NCI-H526 (cell line): ENCODE measurements around the gene HCFC2.
A peak's percentile ranks its signal among the peaks of the same experiment; 100 is the strongest.
"Not testable (repeated sequence)": the region's sequence is repeated elsewhere in the genome, so short reads cannot be mapped to it uniquely, and the experiment has no call there.

Experiments
- DNase-seq, 2 experiments: peaks; one replicate each; lab custom pipeline; 2025; lab: John Stamatoyannopoulos, UW

HCFC2 gene

DNA sequence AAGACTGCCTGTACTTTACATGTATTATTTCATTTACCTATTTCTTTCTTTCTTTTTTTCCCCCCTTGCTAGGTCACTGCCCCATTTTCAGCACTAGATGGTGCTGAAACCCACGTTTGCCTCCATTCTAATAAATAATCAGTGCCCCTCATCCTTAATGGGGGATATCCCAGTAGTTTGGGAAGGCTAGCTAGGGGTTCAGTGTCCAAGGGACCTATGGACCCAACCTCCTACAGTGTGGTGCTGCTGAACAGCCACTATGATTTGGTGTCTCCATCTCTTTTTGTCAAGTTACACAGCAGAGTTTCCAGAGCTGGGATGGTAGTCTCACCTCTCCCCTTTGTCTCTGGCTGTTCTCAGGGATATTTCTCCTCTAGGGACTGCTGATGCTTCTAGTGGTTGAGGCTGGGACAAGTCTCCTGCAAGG, 6.5 kb upstream of the HCFC2 start:
- DNase-seq = peak in 1 of 2 experiments; percentile 22

DNA sequence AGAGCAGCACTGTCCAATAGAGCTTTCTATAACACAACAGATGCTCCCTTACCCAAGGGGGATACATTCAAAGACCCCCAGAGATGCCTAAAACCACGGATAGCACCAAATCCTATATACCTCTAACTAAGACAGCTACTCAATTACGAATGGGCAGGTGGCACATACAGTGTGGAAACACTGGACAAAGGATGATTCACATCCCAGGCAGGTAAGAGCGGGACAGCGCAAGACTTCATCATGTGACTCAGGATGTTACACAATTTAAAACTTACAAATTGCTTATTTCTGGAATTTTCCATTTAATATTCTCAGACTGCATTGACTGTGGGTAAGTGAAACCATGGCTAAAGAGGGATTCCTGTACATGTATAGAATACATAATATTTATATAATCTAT, 5.5 kb upstream of the HCFC2 start:
- DNase-seq = no peak

DNA sequence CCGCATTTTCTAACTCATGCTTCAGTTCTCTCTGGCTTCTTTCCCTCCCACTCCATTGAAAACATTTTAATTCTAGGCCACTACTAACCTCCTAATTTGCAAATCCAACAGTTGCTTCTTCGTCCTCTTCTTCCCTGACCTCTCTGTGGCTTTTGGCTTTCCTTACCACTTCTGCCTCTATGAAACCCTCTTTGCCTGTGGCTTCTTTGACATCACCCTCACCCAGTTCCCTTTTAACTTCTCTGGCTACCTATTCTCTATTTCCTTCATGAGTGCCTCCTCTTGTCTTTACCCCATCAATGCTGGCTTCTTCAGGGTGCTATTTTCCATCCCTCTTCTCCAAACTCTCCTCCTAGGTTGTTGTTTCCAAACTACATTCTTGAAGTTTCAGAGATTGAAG, 4.4 kb upstream of the HCFC2 start:
- DNase-seq = no peak

DNA sequence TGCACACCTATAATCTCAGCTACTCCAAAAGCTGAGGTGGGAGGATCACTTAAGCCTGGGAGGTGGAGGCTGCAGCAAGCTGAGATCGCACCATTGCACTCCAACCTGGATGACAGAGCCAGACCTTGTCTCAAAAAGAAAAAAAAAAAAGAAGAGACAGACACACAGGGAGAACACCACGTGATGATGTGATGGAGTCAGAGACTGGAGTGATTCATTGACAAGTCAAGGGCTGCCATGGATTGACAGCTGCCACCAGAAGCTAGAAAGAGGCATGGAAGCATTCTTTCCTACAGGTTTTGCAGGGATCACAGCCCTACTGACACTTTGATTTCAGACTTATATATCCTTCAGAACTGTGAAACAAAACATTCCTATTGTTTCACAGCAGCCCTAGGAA, 3.5 kb upstream of the HCFC2 start:
- DNase-seq = no peak

DNA sequence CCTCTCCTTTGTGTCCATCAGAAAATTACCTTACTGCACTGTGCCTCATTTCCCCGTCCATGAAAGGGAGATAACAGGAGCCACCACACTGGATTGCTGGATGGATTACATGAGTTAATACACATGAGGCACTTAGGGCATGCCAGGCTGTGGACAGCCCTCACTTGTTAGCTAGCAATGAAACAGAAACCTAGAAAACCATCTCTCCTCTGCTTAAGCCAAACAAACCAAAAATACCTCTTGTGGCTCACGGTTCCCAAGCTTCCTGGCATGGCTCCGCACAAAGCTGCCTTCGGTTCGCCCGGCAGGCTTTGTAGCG, 660 bp upstream of the HCFC2 start:
- DNase-seq = peak in 1 of 2 experiments; percentile 16

DNA sequence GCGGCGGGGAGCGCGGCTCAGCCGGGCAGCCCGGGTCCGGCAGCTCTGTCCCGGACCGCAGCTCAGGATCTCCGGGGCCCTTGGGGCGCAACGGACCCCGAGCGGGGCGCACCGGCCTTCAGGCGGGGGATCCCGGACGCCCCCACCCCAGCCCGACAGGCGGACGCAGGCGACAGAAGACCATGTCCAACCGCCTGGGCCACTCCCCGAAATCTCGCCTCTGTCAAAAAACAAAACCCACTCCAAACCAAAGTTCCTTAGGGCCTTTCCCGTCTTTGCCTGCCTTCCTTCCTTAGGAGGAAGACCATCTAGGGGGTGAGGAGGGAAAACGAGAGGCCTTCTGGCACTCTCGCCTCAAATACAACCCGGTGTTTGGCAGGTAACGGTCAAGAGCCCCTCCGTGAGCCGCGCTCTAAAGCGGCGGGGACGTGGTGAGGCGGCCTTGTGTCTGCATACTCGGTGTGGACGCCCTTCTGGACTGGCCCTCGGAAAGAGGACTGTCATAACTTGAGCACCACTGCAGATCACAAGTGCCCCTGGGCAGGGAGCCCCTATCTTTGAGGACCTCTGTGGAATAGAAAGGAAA, 604 bp downstream of the HCFC2 start:
- DNase-seq = peak; percentile 17 to 50

DNA sequence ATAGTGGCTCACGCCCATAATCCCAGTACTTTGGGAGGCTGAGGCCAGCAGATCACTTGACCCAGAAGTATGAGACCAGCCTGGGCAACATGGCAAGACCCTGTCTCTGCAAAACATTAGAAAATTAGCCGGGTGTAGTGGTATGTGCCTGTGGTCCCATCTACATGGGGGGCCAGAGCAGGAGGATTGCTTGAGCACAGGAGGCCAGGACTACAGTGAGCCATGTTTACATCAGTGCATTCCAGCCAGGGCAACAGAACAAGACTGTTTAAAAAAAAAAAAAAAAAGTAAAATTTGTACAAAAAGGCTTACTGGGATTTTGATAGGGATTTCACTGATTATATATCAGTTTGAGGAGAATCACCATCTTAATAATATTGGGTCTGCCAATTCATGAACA, 7.8 kb downstream of the HCFC2 start:
- no peak for DNase-seq

DNA sequence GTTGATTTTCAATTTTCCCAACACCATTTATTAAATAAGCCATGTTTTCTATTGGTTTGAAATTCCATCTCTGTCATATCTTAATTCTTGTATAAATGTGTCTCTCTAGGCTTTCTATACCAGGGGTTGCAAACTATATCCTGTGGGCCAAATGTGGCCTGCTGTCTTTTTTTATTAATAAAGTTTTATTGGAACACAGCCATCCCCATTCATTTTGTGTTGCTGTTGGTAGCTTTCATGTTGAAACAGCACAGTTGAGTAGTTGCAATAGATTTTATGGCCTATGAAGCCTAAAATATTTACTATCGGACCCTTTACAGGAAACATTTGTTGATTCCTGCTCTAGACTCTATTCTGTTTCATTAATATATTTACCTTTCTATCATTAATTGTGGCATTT, 9.4 kb downstream of the HCFC2 start:
- no peak for DNase-seq

DNA sequence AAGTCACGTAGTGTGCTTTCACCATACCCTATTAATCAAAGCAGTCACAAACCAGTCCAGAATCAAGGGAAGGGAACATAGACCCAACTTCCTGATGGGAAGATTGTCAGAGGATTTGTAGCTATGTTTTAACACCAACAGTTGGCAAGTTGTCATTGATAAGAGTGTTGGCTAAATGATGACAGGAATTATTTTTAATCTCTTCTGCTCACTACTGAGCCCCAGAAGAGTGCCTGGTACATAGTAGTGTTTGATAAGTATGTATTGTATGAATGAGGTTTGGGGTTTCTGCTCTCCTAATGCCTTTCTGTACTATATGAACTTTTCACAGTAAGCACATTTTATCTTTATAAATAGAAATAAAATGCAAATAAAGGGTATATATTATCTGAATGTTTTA, 14.7 kb downstream of the HCFC2 start:
- DNase-seq = no peak

DNA sequence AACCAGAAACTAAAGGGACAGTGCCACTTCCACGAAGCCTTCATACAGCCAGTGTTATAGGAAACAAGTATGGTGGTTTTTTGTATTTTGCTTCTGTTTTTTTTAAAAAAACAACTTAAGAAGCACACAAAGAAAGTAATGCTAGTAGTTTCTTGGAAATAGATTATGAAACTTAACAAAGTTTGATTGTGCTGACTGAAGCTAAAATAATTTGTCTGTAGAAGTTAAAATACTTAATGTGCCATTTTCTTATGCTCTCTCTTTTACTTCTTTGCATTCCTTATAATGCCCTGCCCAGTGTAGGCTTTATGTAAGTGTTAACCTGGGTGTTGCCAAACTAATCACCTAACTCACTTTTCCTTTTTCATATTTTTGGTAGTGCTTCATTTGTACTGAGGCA, 16.4 kb downstream of the HCFC2 start:
- no peak for DNase-seq

DNA sequence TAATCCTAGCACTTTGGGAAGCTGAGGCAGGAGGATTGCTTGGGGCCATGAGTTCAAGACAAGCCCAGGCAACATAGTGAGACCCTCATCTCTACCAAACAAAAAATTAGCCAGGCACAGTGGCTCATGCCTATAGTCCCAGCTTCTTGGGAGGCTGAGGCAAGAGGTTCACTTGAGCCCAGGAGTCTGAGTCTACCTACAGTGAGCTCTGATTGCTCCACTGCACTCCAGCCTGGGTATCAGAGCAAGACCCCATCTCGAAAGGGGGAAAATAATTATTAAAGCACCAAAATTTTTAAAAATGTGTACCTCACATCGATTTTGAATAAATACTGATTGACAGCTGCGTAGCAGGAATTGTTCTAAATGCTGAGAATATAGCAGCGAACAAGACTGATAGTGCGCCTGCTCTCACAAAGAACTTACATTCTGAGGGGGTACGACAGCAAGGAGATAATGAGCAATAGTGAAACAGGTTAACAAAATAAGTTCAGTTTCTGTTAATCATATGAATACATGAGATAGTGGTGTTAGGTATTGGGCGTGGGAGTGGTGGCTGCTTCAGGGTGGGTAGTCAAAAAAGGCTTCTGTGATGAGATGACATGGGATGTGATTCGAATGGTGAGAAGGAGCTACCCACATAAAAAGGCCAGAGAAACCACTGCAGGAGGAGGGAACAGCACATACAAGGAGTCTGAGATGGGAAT, 19.6 kb downstream of the HCFC2 start:
- no peak for DNase-seq

DNA sequence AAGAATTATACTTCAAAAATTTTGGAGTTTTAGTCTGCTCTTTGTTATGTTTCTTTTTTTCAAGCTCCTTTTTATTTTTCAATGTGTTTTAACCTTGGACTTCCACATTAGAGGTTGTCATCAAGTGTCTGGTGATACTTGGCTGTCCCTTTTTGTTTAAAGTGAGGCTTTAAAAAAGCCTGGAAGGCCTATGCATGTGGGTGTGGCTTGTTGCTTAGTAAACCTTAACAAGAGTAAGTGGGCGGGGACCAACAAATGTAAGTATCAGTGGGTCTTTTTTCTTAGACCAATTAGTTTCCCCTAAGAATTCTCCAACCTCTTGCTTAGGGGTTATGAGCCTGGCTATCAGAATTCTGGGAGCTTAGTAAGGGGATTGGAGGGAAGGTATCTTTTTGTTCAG, 26.4 kb downstream of the HCFC2 start:
- no peak for DNase-seq

DNA sequence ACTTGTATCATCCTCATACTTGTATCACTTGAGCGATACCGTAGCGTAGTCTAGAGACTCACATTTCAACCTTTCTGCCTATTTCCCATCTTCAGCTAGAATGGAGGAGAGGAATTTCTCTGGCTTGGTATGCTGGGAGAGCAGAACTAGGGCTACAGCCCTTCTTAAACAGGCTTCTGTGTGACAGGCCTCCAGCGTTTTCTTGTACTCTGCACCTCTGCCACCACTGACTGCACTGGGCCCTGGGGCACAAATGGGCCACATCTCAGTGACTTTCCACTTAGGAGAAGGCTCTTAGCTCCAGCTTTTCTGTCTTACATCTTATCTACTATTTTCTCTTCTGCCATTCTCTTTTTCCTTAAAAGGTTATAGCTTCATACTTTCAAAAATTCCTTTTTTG, 26.8 kb downstream of the HCFC2 start:
- no peak for DNase-seq

DNA sequence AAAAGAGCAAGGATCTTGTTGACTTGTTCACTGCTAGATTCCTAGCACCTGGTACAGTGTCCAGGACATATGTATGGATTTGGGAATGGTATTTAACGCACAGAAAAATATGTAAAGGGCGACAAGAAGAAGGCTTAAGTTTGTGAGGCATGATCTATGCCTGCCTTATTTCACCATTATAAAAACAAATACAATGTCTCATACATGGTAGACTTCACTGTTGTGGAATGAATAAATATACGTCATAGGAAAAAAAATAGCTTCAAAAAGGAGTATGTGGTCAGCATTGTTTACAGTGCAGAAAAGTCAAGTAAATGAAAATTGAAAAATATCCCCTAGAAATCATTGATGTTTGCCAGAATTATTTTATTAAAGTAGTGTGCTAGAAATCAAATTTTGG, 30.0 kb downstream of the HCFC2 start:
- no peak for DNase-seq

DNA sequence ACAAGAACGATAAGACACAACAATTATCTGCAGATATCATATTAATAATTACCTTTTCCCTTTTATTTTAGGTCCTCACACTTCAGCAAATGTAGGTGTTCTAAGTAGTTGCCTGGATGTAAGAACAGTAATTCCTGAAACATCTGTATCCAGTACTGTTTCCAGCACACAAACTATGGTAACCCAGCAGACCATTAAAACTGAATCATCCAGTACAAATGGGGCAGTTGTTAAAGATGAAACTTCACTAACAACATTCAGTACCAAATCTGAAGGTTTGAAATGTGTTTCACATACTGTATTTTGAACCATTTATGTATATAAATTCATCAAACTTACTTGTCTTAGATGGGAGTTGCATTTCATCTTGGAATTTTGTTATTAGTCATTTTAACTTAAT, 31.0 kb downstream of the HCFC2 start:
- DNase-seq = no peak

DNA sequence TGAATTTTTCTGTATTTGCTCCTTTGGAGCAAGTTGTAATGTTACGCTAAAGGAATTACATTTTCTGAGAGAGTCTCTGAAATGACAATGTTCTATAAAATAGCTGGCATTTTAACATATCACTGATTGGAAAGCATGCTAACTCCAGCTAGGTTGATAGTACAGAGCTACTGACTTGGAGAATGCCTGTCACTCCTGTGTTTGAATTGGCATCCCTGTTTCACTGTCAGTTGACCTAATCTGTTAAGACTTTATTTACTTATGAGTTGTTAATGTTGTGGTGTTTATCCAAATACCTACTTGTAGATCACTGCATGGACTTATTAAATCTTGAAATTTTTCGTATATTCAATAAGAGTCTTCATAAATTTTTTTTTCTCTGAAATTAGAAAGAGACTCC, 33.6 kb downstream of the HCFC2 start:
- no peak for DNase-seq

DNA sequence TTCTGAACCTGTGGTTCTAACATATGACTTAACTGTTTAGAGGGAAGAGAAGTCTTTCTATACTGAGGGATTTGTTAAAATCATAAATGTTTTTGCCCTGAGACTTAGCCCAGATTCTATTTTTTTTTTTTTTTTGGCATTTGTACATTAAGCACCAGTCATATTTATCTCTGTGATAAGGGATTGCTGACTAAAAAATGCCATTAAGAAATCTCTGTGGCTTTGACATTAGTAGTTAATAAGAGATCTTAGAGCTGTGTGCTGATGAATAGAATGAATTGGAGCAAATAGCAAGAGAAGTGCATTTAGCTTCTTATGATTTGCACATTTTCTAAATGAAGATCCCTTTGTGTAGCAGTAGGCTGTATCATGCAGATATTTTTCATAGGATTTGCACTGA, 41.1 kb downstream of the HCFC2 start:
- no peak for DNase-seq

DNA sequence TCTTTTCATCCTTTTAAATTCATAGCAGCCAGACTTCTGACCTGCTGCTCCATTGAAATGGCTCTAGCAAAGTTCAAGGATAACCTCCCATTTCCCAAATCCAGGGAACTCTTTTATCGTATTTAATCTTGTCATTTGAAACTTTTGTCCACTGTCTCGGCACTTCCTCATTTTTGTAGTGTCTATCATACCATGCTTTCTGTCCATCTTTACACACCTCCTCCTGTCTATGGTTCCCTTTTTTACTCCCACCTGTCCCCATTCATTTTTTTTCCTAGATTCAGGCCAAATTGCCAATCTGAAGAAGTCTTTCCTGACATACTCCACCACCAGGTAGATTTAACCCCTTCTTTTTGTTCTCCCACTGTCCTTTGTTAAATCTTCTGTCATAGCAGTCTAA, 42.6 kb downstream of the HCFC2 start:
- DNase-seq = no peak

DNA sequence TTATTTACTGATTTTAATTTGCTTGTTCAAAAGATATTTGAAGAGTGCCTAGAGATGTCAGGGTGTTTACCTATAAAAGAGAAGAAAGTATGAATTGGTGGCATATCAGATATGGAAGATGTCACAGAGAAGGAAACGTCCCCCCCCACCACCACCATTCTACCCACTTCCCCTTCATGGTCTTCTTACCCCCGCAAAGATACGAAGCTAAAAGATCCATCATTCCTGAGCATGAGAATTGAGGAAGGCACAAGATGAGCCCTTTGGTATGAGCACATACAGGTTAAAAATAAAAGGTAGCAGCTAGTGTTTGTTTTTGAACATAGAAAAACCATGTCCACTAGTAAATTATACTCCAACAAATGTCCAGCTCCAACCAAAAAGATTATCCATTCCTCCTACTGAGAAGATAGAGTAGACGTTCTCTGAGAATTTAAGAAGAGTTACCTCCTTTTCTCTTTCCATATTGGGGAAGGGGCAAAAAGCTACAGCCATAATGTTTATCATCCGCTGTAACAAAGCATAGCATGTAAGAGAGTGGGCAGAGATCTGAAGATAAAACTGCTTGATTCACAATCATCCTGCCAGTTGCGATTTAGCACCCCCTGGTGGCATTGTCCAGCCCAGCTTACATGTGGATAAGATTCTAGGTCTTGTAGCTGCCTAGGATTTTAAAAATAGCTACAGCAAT, 44.6 kb downstream of the HCFC2 start:
- DNase-seq = peak; percentile 79 to 88

DNA sequence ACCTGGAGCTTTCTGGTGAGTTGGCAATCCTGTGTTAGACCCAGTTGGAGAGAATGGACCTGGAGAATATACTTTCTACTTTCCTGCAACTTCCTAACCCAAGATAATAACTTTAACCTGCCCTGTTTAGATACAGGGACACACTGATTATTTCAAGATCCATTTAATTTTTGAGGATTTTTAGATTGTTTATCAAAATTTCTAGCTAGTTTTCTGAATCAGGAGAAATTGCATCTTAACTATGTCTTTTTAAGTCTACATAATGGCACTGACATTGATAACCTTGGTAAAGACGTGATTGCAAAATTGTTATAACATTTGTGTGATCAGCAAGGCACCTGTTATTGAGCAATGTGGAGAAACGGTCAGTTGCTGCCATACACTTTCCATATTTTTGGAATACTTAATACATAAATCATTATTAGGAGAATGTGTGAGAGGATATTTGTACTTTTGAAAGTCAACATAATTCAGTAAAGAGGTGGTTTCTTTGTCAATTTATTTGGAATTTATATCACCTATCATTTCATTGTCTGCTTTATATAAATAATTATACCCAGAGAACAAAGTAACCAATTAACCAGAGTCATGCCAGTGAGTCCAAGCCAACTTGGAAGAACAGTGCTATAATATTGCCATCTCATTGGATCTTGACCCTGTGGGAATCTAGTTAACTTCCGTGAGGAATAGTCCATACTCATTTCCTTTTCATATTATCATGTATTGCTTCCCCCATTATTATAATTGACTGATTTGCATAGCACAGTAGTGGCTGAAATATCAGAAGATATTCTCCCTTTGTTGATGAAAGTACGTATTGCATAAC, 45.3 kb downstream of the HCFC2 start:
- peak in 1 of 2 experiments; percentile 14 for DNase-seq

DNA sequence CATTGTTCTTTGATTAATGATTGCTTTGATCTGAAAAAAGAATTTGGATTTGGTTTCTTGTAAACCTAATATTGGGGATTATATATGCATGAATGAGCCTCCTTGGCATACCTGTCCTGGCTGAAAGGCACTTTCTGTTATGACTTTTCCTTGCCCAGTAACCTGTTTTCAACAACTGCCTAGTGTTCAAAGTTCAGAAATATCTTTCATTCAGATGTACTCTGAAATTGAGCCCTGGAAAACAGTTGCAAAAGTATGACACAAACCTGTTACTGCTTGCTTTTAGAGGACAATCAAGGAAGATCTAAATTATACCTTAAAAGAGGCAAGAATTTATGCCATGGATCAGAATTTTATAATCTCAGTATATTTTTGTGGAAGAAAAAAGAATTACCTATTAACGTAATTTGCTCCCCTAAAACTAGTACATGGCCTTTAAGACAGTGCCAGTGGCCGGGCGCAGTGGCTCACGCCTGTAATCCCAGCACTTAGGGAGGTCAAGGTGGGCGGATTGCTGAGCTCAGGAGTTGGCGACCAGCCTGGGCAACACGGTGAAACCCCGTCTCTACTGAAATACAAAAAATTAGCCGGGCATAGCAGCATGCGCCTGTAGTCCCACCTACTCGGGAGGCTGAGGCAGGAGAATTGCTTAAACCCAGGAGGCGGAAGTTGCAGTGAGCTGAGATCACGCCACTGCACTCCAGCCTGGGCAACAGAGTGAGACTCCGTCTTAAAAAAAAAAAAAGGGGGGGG, 50.7 kb downstream of the HCFC2 start:
- not testable (repeated sequence) for DNase-seq

DNA sequence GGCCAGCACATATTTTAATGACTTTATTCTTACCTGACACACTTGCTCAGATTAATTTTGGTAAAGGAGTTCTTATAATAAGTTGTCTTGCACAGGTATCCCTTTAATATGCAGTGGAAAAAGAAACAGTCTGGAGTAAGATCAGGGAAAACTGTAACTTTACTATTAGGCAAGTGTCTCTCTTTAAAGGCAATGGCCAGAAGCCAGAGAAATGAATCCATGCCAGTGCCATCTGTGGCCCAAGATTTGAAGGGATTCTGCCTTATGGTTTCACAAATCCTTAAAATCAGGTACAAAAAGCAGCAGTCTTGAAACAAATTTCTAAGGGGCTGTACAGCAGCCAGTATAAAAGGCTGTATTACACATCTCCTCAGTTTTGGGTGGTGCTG, 51.2 kb downstream of the HCFC2 start:
- DNase-seq = no peak
